NCI-H226 (cell line): ENCODE results near the gene RASGEF1C.

ENCODE experiments used
- DNase-seq: peaks from one replicate; pipeline ENCODE4 v3.0.0-alpha.2; 2015

RASGEF1C gene

GRCh38 chr5:180179442-180180420 lies 29.3 kb downstream of the RASGEF1C start:
- DNase-seq, result no peak

GRCh38 chr5:180178531-180179441 lies 30.2 kb downstream of the RASGEF1C start:
- no peak for DNase-seq

- DNase-seq, result no peak
Observed at GRCh38 chr5:180176191-180176590, 32.8 kb downstream of the RASGEF1C start.

- DNase-seq, result no peak
Observed at GRCh38 chr5:180175015-180175431, 34.0 kb downstream of the RASGEF1C start.

DNA sequence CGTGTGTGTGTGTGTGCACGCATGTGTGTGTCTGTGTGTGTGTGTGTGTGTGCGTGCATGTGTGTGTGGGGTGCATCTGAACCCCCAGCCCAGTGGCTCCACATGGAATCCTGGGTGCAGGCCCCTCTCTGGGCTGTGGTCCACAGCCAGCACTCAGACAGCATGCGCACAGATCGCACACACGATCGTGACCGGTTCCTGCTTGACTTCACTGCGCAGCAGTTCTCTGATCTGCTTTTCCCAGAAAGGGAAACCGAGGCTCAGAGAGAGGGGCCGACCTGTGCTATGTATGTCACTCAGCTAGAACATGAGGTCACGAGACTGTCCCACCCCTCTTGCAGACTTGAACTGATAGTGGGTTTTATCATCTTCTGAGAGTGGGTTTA lies 34.4 kb downstream of the RASGEF1C start:
- no peak for DNase-seq

DNA sequence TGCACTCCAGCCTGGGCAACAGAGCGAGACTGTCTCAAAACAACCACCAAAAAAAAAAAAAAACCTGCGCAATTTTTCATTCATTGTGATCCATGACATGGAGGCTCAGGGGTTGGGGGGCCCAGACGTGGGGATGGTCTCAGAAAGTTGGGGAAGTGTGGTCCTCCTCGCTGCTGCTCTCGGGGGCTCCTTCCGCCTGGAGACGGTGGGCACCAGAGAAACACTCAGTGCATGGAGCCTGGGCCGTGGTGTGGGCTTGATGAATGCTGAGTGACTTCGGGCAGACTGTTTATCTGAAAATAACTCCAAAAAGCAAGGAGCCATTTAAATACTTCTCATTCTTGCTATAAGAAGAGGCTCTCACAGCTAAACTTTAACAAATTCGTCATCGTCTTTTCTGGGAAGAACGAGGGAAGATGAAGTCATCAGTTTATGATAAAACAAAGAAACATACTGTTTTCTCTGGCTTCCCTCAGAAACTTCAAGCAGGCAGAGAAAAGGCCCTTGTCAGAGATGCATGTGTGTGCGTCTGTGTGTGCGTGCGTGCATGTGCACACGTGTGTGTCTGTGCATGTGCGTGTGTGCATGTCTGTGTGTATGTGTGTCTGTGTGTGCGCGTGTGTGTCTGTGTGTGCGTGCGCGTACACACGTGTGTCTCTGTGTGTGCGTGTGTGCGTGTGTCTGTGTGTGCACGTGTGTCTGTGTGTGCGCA lies 35.0 kb downstream of the RASGEF1C start:
- no peak for DNase-seq

GRCh38 chr5:180173198-180173544 lies 35.8 kb downstream of the RASGEF1C start:
- no peak for DNase-seq

DNA sequence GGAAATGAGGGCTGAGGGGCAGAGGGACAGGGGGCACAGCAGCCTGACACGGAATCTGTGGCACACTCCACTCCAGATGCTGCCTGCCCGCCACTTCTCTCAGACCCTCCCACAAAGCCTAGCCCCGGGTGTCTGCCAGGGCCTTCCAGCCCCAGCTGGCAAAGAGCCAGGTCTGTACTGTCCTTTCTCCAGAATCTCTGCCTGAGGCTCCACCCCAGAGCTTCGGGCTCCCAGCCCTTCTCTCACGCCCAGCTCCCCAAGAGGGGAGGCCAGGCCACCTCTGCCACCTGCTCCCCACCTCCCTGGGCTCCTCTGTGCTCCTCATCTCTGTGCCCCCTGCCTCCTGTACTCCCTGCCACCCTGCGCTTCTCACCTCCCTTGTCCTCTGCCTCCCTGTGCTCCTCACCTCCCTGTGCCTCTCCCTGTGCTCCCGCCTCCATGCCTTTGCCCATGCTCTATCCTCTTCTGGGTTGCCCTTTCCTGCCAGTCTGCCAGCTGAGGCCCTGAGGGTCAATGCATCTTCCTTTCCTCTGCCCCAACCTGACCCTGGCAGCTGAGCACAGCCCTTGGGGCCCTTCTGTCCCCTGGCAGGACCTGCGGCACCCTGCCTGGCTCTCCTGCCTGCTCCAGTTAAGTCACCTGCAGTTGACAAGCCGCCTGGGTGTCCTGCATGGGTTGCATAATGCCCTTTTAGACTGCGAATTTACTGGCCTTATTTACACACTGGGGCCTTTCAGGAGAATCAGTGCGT lies 36.4 kb downstream of the RASGEF1C start:
- DNase-seq, result no peak

- no peak for DNase-seq
Observed at GRCh38 chr5:180171568-180172094, 37.4 kb downstream of the RASGEF1C start.

GRCh38 chr5:180170810-180171567 lies 38.0 kb downstream of the RASGEF1C start:
- DNase-seq, result no peak

GRCh38 chr5:180170106-180170809 lies 38.8 kb downstream of the RASGEF1C start:
- no peak for DNase-seq

DNA sequence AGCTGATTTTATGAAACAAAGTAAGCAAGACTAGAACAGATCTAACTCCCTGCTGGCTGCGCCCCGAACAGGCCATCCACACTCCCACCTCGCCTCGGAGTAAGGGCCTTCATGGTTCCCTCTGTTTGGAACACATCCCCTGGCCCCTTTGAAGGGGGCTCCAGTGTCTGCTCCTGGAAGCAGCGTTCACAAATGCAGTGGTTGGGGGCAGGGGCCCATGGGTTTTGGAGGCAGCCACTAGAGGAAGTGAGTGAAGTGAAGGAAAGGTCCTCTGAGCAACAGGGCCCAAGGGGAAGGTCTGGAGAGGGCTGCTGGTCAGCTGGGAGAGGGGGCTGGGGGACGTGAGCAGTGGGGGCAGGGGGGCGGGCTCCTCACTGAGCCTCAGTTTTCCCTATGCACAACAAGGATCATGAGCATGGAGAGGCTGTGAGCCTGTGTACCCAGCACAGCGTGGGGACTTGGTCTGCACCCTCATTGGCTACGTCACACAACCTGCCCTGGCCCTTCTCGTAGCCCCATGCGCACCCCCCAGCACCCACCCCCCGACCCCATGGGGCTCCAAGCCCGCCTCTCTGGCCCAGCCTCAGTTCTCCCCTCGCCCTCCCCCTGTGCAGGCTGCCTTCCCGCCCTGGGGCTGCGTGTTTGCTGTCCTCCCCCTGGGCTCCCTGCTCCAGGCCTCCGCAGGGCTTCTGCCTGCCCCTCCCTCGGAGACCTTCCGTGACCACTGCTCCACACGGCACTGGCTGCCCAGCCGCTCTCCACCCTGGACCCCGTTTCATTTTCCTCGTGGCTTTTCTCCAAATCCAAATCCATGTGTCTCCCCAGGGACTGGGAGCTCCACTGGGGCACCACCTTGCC lies 39.5 kb downstream of the RASGEF1C start:
- no peak for DNase-seq

DNA sequence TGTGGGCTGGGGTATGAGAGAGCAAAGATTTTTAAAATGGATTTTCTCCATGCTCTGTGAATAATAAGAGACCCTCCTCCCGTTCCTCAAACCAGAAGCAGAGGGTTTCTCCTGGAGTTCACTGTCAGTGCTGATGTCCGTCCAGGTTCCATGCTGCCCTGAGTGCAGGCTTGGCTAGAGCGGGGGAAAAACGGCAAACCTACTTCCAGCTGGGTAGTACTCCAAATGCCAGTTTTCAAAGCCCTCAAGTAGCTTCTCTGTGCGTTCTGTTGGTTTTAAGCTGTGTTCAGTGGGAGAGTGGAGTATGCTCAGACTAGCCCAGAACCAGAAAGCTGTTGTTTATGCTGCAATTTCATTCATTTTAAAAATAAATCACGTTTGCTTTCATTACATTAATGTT lies 40.3 kb downstream of the RASGEF1C start:
- no peak for DNase-seq

GRCh38 chr5:180166176-180166575 lies 42.8 kb downstream of the RASGEF1C start:
- no peak for DNase-seq

- DNase-seq, result no peak
Observed at GRCh38 chr5:180162304-180162661, 46.7 kb downstream of the RASGEF1C start.

DNA sequence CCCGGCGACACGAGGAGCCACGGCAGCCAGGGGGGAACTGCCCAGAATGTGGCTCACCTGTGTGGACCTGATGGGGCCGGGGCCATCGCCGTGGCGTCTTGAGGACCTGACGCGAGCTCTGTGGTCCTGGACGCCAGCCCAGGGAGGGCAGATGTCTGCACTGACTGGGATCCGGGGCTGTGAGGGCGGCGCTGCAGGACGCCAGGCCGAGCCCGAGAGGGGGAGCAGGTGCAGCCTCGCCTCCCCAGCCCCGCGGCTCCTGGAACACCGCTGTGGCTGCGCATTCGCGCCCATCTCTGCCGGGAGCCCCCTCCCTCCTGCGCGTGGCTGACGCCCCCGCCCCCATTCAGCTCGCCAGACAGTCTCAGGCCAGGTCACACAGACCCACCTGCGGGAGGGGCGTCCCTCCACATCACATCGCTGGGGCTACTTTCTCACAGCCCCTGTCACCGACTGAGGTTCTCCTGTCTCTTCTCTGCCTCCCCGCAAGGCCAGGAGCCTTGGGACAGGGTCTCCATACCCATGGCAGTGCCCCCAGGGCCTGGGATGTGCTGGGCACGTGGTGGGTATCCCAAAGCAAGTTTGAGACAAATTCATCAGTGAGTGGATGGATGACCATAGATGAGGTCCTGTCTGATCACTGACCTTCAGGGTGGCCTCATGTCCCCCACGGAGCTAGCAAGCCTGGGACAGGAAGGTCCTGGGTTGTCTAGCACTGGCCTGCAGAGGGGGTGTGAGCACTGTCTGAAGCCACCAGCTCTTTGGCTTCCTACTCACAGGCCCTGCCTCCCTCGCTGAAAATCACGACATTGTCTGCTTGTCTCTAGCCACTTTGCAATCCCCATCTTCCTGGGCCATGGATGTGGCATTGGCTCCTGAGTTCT lies 47.3 kb downstream of the RASGEF1C start:
- no peak for DNase-seq

DNA sequence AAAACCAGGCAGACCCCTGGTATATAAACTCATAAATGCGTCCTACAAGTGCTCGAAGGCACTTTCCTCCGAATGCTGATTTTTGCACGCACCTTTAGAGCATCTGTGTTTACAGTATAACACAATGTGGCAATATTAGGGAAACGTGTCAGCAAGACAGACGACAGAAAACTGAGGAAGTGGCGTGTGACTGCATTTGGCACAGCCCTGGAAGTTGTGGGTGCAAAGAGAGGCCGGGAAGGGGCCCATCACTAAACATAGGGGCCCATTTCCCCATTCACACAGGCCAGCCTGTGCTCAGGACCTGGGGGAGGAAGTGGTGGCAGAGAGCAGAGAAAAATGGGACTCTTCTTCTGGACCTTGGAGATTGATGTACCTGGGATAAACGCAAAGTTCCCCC lies 48.2 kb downstream of the RASGEF1C start:
- no peak for DNase-seq

DNA sequence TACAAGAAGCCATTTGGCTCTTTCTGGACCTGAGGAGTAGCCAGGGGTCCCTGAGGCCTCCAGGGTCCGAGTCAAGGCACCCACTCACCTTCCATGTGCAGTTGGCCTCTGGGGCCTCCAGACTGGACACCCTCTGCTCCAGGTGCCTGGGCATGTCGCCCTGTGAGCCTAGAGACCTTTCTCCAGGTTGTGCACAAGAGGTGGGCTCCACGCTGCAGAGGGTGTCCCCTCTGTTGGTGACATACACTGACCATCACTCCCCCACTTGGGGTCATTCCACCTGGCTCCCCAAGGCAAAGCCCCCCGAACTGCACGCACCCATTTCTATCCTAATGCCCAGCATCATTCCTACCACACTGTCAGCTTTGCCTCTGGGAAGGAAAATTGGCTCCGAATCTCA lies 48.8 kb downstream of the RASGEF1C start:
- no peak for DNase-seq

- no peak for DNase-seq
Observed at GRCh38 chr5:180159756-180160155, 49.3 kb downstream of the RASGEF1C start.
